ENCODE measurements around the gene MRPL52.

MRPL52 gene

GRCh38 chr14:22821193-22822015 lies 8.3 kb upstream of the MRPL52 start:
- ATAC-seq (ENCODE audit: insufficient read depth, low read depth) (no peak), DNase-seq (no peak)
- Histone ChIP-seq H3K4me1 (ENCODE audit: insufficient read depth, low read length) (peaks cover 25% of the 10 kb centered on the region), H3K36me3 (ENCODE audit: insufficient read depth, low read length) (no peaks in the 10 kb centered on the region), H3K9ac (ENCODE audit: low read depth, low read length) (no peak overlapping the region), H3K27me3 (ENCODE audit: insufficient read depth, low read length, poor library complexity) (peaks cover 3% of the 10 kb centered on the region), H3K4me3 (ENCODE audit: low read depth in 1 of 2, low read length in 2 of 2) (no peak overlapping the region), H4K20me1 (ENCODE audit: insufficient read depth, low read length) (no peaks in the 10 kb centered on the region), H3K9me3 (ENCODE audit: insufficient read depth, low read length, severe bottlenecking) (no peaks in the 10 kb centered on the region), H3K4me2 (ENCODE audit: insufficient read depth, low read length) (no peak overlapping the region), H3K79me2 (ENCODE audit: insufficient read depth, low read length) (no peaks in the 10 kb centered on the region), H3K27ac (ENCODE audit: low read length) (no peak overlapping the region), H2AFZ (ENCODE audit: low read depth, low read length) (no peak overlapping the region)
- TF ChIP-seq EZH2 (IDR thresholded peaks at IDR 0.05; ENCODE audit: borderline replicate concordance, low read depth, low read length, severe bottlenecking) (no peak), CTCF (IDR thresholded peaks at IDR 0.05; ENCODE audit: borderline replicate concordance, extremely low read depth, low read length, poor library complexity, severe bottlenecking) (no peak)

- Histone ChIP-seq H3K4me2 (ENCODE audit: insufficient read depth, low read length) (no peak overlapping the region), H3K9ac (ENCODE audit: low read depth, low read length) (no peak overlapping the region), H3K27me3 (ENCODE audit: insufficient read depth, low read length, poor library complexity) (peaks cover 3% of the 10 kb centered on the region), H2AFZ (ENCODE audit: low read depth, low read length) (no peak overlapping the region), H3K4me3 (ENCODE audit: low read depth in 1 of 2, low read length in 2 of 2) (no peak overlapping the region), H3K36me3 (ENCODE audit: insufficient read depth, low read length) (no peaks in the 10 kb centered on the region), H4K20me1 (ENCODE audit: insufficient read depth, low read length) (no peaks in the 10 kb centered on the region), H3K9me3 (ENCODE audit: insufficient read depth, low read length, severe bottlenecking) (no peaks in the 10 kb centered on the region), H3K27ac (ENCODE audit: low read length) (no peak overlapping the region), H3K79me2 (ENCODE audit: insufficient read depth, low read length) (no peaks in the 10 kb centered on the region), H3K4me1 (ENCODE audit: insufficient read depth, low read length) (peaks cover 28% of the 10 kb centered on the region)
- no peak for ATAC-seq (ENCODE audit: insufficient read depth, low read depth)
- DNase-seq, result no peak
- TF ChIP-seq CTCF (IDR thresholded peaks at IDR 0.05; ENCODE audit: borderline replicate concordance, extremely low read depth, low read length, poor library complexity, severe bottlenecking), result no peak
- no peak for TF ChIP-seq EZH2 (IDR thresholded peaks at IDR 0.05; ENCODE audit: borderline replicate concordance, low read depth, low read length, severe bottlenecking)
Measured at GRCh38 chr14:22822016-22822570, 7.6 kb upstream of the MRPL52 start.

- Histone ChIP-seq H3K79me2 (ENCODE audit: insufficient read depth, low read length) (no peaks in the 10 kb centered on the region), H3K9ac (ENCODE audit: low read depth, low read length) (no peak overlapping the region), H3K27ac (ENCODE audit: low read length) (no peak overlapping the region), H3K36me3 (ENCODE audit: insufficient read depth, low read length) (no peaks in the 10 kb centered on the region), H3K4me3 (ENCODE audit: low read depth in 1 of 2, low read length in 2 of 2) (no peak overlapping the region), H2AFZ (ENCODE audit: low read depth, low read length) (no peak overlapping the region), H3K4me1 (ENCODE audit: insufficient read depth, low read length) (peaks cover 28% of the 10 kb centered on the region), H3K9me3 (ENCODE audit: insufficient read depth, low read length, severe bottlenecking) (no peaks in the 10 kb centered on the region), H4K20me1 (ENCODE audit: insufficient read depth, low read length) (no peaks in the 10 kb centered on the region), H3K27me3 (ENCODE audit: insufficient read depth, low read length, poor library complexity) (peaks cover 3% of the 10 kb centered on the region), H3K4me2 (ENCODE audit: insufficient read depth, low read length) (no peak overlapping the region)
- no peak for TF ChIP-seq EZH2 (IDR thresholded peaks at IDR 0.05; ENCODE audit: borderline replicate concordance, low read depth, low read length, severe bottlenecking)
- peak; percentile 27 for TF ChIP-seq CTCF (IDR thresholded peaks at IDR 0.05; ENCODE audit: borderline replicate concordance, extremely low read depth, low read length, poor library complexity, severe bottlenecking)
- DNase-seq (no peak), ATAC-seq (ENCODE audit: insufficient read depth, low read depth) (no peak)
Measured at GRCh38 chr14:22822571-22823098, 7.1 kb upstream of the MRPL52 start.
